B cell (primary cell): ENCODE data around the gene GATAD2B. TPM values are rescaled to one million over a fixed set of nuclear protein-coding genes. Genes with fewer than 3 reads are reported as not detected.

Experiments
- ATAC-seq: fragments of 200-7000 bp; cut with Tn5 transposase; one replicate; pipeline ENCODE4 v1.10.0; 2021; ENCODE audit warnings: low read depth, mild to moderate bottlenecking, moderate number of reproducible peaks, moderate library complexity
- CTCF ChIA-PET: fragments of 350-600 bp; sonication (Branson Sonifier 250); formaldehyde crosslinking; loops from one replicate; lab custom pipeline; 2021; ENCODE audit warnings: antibody characterized with exemption, inconsistent platforms; lab: Charles Lee
- POLR2A ChIA-PET: fragments of 350-600 bp; sonication (Branson Sonifier 250); formaldehyde crosslinking; loops from one replicate; lab custom pipeline; 2021; ENCODE audit warnings: antibody characterized with exemption; lab: Charles Lee
- DNase-seq: peaks from one replicate; pipeline ENCODE4 v3.0.0; 2013
- H2AFZ ChIP-seq: 2 replicates; pipeline ENCODE4 v1.6.1; 2012; ENCODE audit warnings: mild to moderate bottlenecking, low read depth, low read length; ENCODE audit not compliant: insufficient read depth, poor library complexity, severe bottlenecking
- H3K27ac ChIP-seq, 2 donors: 1 replicate in 1 of 2; 2 replicates in 1 of 2; pipeline ENCODE4 v1.5.1; 2012 to 2013; ENCODE audit warnings: low read length in 2 of 2, mild to moderate bottlenecking in 2 of 2, moderate library complexity in 1 of 2
- H3K27me3 ChIP-seq, 4 experiments: fragments of 200-600 bp in 1 of 4; sonication (generic) in 1 of 4; replicated peaks in 1 of 4; 1 replicate in 2 of 4; 2 replicates in 2 of 4; pipeline versions ENCODE4 v1.6.1 to v1.7.0; 2013 to 2016; ENCODE audit warnings: low read length in 3 of 4, mild to moderate bottlenecking in 2 of 4, mixed read lengths in 1 of 4, moderate library complexity in 1 of 4; ENCODE audit not compliant: insufficient read depth in 4 of 4, control insufficient read depth in 3 of 4; ENCODE audit errors: control extremely low read depth in 1 of 4
- H3K36me3 ChIP-seq, 2 experiments: replicated peaks in 1 of 2; 1 replicate in 1 of 2; 2 replicates in 1 of 2; pipeline versions ENCODE4 v1.6.1 to v1.7.1; 2013; ENCODE audit warnings: low read length in 1 of 2; ENCODE audit not compliant: insufficient read depth in 2 of 2, control insufficient read depth in 1 of 2; ENCODE audit errors: control extremely low read depth in 1 of 2, extremely low read depth in 1 of 2
- H3K4me1 ChIP-seq, 2 donors: fragments of 200-600 bp in 1 of 2; sonication (generic) in 1 of 2; 1 replicate in 1 of 2; 2 replicates in 1 of 2; pipeline versions ENCODE4 v1.5.1 to v1.6.1; 2013 to 2017; ENCODE audit warnings: low read length in 2 of 2; ENCODE audit not compliant: control insufficient read depth in 2 of 2, insufficient read depth in 2 of 2
- H3K4me2 ChIP-seq: replicated peaks from 2 replicates; pipeline ENCODE3; 2012; ENCODE audit warnings: mild to moderate bottlenecking, low read depth, low read length; ENCODE audit not compliant: poor library complexity, severe bottlenecking
- H3K4me3 ChIP-seq, 5 experiments: fragments of 200-600 bp in 1 of 5; sonication (generic) in 1 of 5; 1 replicate in 3 of 5; 2 replicates in 2 of 5; pipeline versions ENCODE4 v1.5.1 to v1.7.0; 2011 to 2016; ENCODE audit warnings: low read length in 4 of 5, mild to moderate bottlenecking in 4 of 5, low read depth in 2 of 5, control low read depth in 1 of 5, moderate library complexity in 1 of 5; ENCODE audit not compliant: insufficient read depth in 1 of 5; ENCODE audit errors: control extremely low read depth in 1 of 5, extremely low read depth in 1 of 5
- H3K79me2 ChIP-seq: fragments of 200-600 bp; sonication (generic); one replicate; pipeline ENCODE4 v1.6.0; 2016; ENCODE audit warnings: low read length; ENCODE audit not compliant: control insufficient read depth, insufficient read depth
- H3K9ac ChIP-seq: fragments of 200-600 bp; sonication (generic); 2 replicates; pipeline ENCODE4 v1.6.1; 2017; ENCODE audit warnings: mild to moderate bottlenecking, low read length, moderate library complexity
- H3K9me3 ChIP-seq, 3 donors: one replicate each; pipeline versions ENCODE4 v1.6.1 to v1.7.1; 2013; ENCODE audit warnings: low read length in 2 of 3; ENCODE audit not compliant: control insufficient read depth in 2 of 3, insufficient read depth in 1 of 3; ENCODE audit errors: control extremely low read depth in 1 of 3
- H4K20me1 ChIP-seq: 2 replicates; pipeline ENCODE4 v1.6.0; 2012; ENCODE audit warnings: mild to moderate bottlenecking, low read length; ENCODE audit not compliant: insufficient read depth, control insufficient read depth, poor library complexity, severe bottlenecking
- H3K27ac Mint-ChIP-seq: one replicate; pipeline ENCODE4 v1.8.0; 2021; ENCODE audit warnings: mixed read lengths
- H3K27me3 Mint-ChIP-seq: one replicate; pipeline ENCODE4 v1.8.0; 2021; ENCODE audit warnings: mixed read lengths
- H3K4me1 Mint-ChIP-seq: one replicate; pipeline ENCODE4 v1.8.0; 2021; ENCODE audit warnings: mixed read lengths
- H3K4me3 Mint-ChIP-seq: one replicate; pipeline ENCODE4 v1.8.0; 2021; ENCODE audit warnings: mixed read lengths
- H3K9me3 Mint-ChIP-seq: one replicate; pipeline ENCODE4 v1.8.0; 2022; ENCODE audit warnings: mixed read lengths; ENCODE audit not compliant: insufficient read depth
- CTCF ChIP-seq: fragments of 200-600 bp; IDR thresholded peaks from one replicate; pipeline ENCODE4 v1.8.0; 2022; ENCODE audit warnings: antibody characterized with exemption, mild to moderate bottlenecking
- EZH2 ChIP-seq: IDR thresholded peaks from 2 replicates; pipeline ENCODE4 v1.6.1; 2012; ENCODE audit warnings: borderline replicate concordance, low read depth, mild to moderate bottlenecking, moderate library complexity, low read length; ENCODE audit not compliant: insufficient read depth, poor library complexity, severe bottlenecking
- WGBS: methylation state at CpG from one replicate; pipeline ENCODE4 v1.1.5; 2013; ENCODE audit warnings: missing lambda C conversion rate; ENCODE audit not compliant: insufficient coverage; 5-methylcytosine and 5-hydroxymethylcytosine counted together
- intact Hi-C: fragments of 100-400 bp; cut with micrococcal nuclease; formaldehyde crosslinking; loops from one replicate; pipeline ENCODE4 v1.10.0; 2022
- polyA plus RNA-seq: library from polyadenylated mRNA; depleted of rRNA; stranded (reverse); fragments of >200 nt; gene quantifications from 2 replicates; pipeline ENCODE4 v1.2.3, GENCODE V29; 2012
- total RNA-seq, 2 donors: library from RNA; stranded (reverse); fragments of 120-200 nt in 1 of 2; gene quantifications; 1 replicate in 1 of 2; 2 replicates in 1 of 2; pipeline versions ENCODE4 v1.2.3 to v1.2.4, GENCODE V29; 2013 to 2022

The GATAD2B gene
- total and polyA plus RNA-seq, 2 donors (not counting 1 experiment from before 2014, with no cell fraction given): 16.7 to 105 TPM

GRCh38 chr1:153793261-153793972 is 129.4 kb downstream of the GATAD2B start:
- no peak overlapping the region for H3K27ac Mint-ChIP-seq
- Histone ChIP-seq H3K9me3 (no peaks in the 10 kb centered on the region), H3K27ac (no peak overlapping the region), H3K27me3 (no peaks in the 10 kb centered on the region), H3K4me3 (no peak overlapping the region), H3K4me1 (peaks cover 32 to 46% of the 10 kb centered on the region in 2 donors), H3K36me3 (no peaks in the 10 kb centered on the region), H3K4me2 (no peak overlapping the region), H4K20me1 (no peaks in the 10 kb centered on the region), H3K9ac (no peak overlapping the region), H2AFZ (no peak overlapping the region), H3K79me2 (no peaks in the 10 kb centered on the region)
- no peak overlapping the region for H3K4me3 Mint-ChIP-seq
- no peaks in the 10 kb centered on the region for H3K9me3 Mint-ChIP-seq
- TF ChIP-seq EZH2: no peak
- no peak for TF ChIP-seq CTCF
- ATAC-seq: no peak
- no peaks in the 10 kb centered on the region for H3K27me3 Mint-ChIP-seq
- H3K4me1 Mint-ChIP-seq: peaks cover 43% of the 10 kb centered on the region
- intact Hi-C loops: loop anchor here (5.0 kb wide), 1 partner anchor 66 kb away; the partner anchor contains the start of gene INTS3
- CTCF ChIA-PET: interaction anchor here (0.7 to 6.6 kb wide), 3 partner anchors 153 to 193 kb away, joined by 3 to 103 read pairs (median 22); partner anchors contain the start of genes DENND4B and RAB13
- POLR2A ChIA-PET: interaction anchor here (0.5 to 4.8 kb wide), 4 partner anchors 22 to 197 kb away, joined by 3 to 19 read pairs (median 10); partner anchors contain the start of genes DENND4B and RPS27
- DNase-seq: no peak
- 95% methylated on average over 6 of the region's 9 CpGs for WGBS

- CTCF ChIA-PET: interaction anchor here (0.7 to 2.9 kb wide), 3 partner anchors 154 to 193 kb away, joined by 3 to 22 read pairs (median 4); partner anchors contain the start of genes DENND4B, JTB and RAB13
- Mint-ChIP-seq H3K9me3 (no peaks in the 10 kb centered on the region), H3K4me1 (peaks cover 43% of the 10 kb centered on the region), H3K27me3 (no peaks in the 10 kb centered on the region), H3K27ac (peak overlapping the region; percentile 34), H3K4me3 (no peak overlapping the region)
- ATAC-seq: no peak
- H4K20me1 ChIP-seq: no peaks in the 10 kb centered on the region
- H3K27me3 ChIP-seq: no peaks in the 10 kb centered on the region
- no peak for TF ChIP-seq CTCF
- TF ChIP-seq EZH2: no peak
- H3K27ac ChIP-seq: no peak overlapping the region
- H2AFZ ChIP-seq: no peak overlapping the region
- intact Hi-C loops: loop anchor here (5.0 kb wide), 1 partner anchor 65 kb away; the partner anchor contains the start of gene INTS3
- DNase-seq: no peak
- H3K9ac ChIP-seq: no peak overlapping the region
- no peaks in the 10 kb centered on the region for H3K36me3 ChIP-seq
- no peaks in the 10 kb centered on the region for H3K9me3 ChIP-seq
- POLR2A ChIA-PET: interaction anchor here (0.5 to 4.8 kb wide), 7 partner anchors 11 to 198 kb away, joined by 3 to 19 read pairs (median 7); partner anchors contain the start of genes DENND4B, RPS27 and SLC27A3
- H3K4me2 ChIP-seq: no peak overlapping the region
- H3K4me3 ChIP-seq: no peak overlapping the region
- no peaks in the 10 kb centered on the region for H3K79me2 ChIP-seq
- 97% methylated on average over 10 of the region's 11 CpGs for WGBS
- peaks cover 32 to 41% of the 10 kb centered on the region in 2 donors for H3K4me1 ChIP-seq
Measured at GRCh38 chr1:153792631-153793041, 130.1 kb downstream of the GATAD2B start.
